K562 (cell line): ENCODE measurements around the gene TLX3. TPM values are rescaled to one million over a fixed set of nuclear protein-coding genes. Genes with fewer than 3 reads are reported as not detected.

ENCODE experiments used
- ATAC-seq: fragments of 200-7000 bp; cut with Tn5 transposase; 3 replicates; pipeline ENCODE4 v1.9.1; 2020; ENCODE audit warnings: moderate library complexity
- BruUV-seq: library from RNA; stranded (reverse); fragments of 400-500 nt; replicated peaks from 2 replicates; lab custom pipeline; 2021; lab: Mats Ljungman, UMichigan
- CTCF ChIA-PET: fragments of 300-600 bp; formaldehyde crosslinking; extraction: SDS; loops from one replicate; lab custom pipeline; 2021; ENCODE audit warnings: low intra/inter-chr PET ratio; lab: Yijun Ruan, JAX
- POLR2A ChIA-PET: fragments of 300-600, 350-650 bp; sonication (Branson Sonifier 250); formaldehyde crosslinking; extraction: SDS; loops from one replicate; lab custom pipeline; 2021; ENCODE audit warnings: antibody characterized with exemption, inconsistent platforms; lab: Yijun Ruan, JAX
- DNase-seq, 4 experiments: peaks; one replicate each; pipeline versions ENCODE4 v3.0.0 to v3.0.0-alpha.2; 2011 to 2018; ENCODE audit warnings: low spot score in 3 of 4, mixed read lengths in 3 of 4; ENCODE audit errors: extremely low read depth in 1 of 4
- FAIRE-seq: peaks from 2 replicates; lab custom pipeline; 2011; peaks lifted over from hg19 to GRCh38; lab: Jason Lieb, UNC
- H2AFZ ChIP-seq: 2 replicates; pipeline ENCODE4 v1.6.0; 2011; ENCODE audit warnings: low read depth, low read length, control low read depth, inconsistent platforms
- H3K27ac ChIP-seq: fragments of 200-600 bp; 3 replicates; pipeline ENCODE4 v1.8.0; 2011; ENCODE audit warnings: low read depth, mild to moderate bottlenecking, control low read depth, inconsistent platforms, low read length, moderate library complexity, mixed read lengths; ENCODE audit errors: extremely low read depth
- H3K27me3 ChIP-seq, 2 experiments: fragments of 300-600 bp in 1 of 2; 2 replicates in 1 of 2; 3 replicates in 1 of 2; pipeline versions ENCODE4 v1.6.0 to v1.8.0; 2011; ENCODE audit warnings: inconsistent platforms in 2 of 2, low read length in 2 of 2, mild to moderate bottlenecking in 1 of 2, mixed read lengths in 1 of 2, moderate library complexity in 1 of 2; ENCODE audit not compliant: control insufficient read depth in 2 of 2, insufficient read depth in 2 of 2
- H3K36me3 ChIP-seq: fragments of 300-600 bp; 3 replicates; pipeline ENCODE4 v1.8.0; 2011; ENCODE audit warnings: mild to moderate bottlenecking, low read length, inconsistent platforms; ENCODE audit not compliant: control insufficient read depth, insufficient read depth
- H3K4me1 ChIP-seq, 2 experiments: fragments of 200-600 bp in 1 of 2; replicated peaks in 1 of 2; 2 replicates in 1 of 2; 3 replicates in 1 of 2; pipeline versions ENCODE4 v1.5.1 to v1.8.0; 2011; ENCODE audit warnings: inconsistent platforms in 2 of 2, low read length in 2 of 2, mild to moderate bottlenecking in 1 of 2, mixed read lengths in 1 of 2, moderate library complexity in 1 of 2; ENCODE audit not compliant: control insufficient read depth in 2 of 2, insufficient read depth in 2 of 2
- H3K4me2 ChIP-seq: 2 replicates; pipeline ENCODE4 v1.6.1; 2011; ENCODE audit warnings: low read length, control low read depth, inconsistent platforms, mixed read lengths; ENCODE audit not compliant: insufficient read depth
- H3K4me3 ChIP-seq: fragments of 200-600 bp; sonication (generic), shearing (Covaris generic); 2 replicates; pipeline ENCODE4 v1.5.1; 2016; ENCODE audit warnings: control low read depth, inconsistent platforms
- H3K79me2 ChIP-seq: fragments of 200-600 bp; 3 replicates; pipeline ENCODE4 v1.8.0; 2011; ENCODE audit warnings: low read length, inconsistent platforms; ENCODE audit not compliant: control insufficient read depth, insufficient read depth
- H3K9ac ChIP-seq, 2 experiments: 2 replicates each; pipeline versions ENCODE4 v1.6.0 to v1.6.1; 2011; ENCODE audit warnings: low read depth in 2 of 2, low read length in 2 of 2, control low read depth in 1 of 2, inconsistent platforms in 1 of 2, mild to moderate bottlenecking in 1 of 2, mixed read lengths in 1 of 2; ENCODE audit not compliant: insufficient read depth in 1 of 2
- H3K9me1 ChIP-seq: one replicate; pipeline ENCODE4 v1.6.0; 2011; ENCODE audit warnings: inconsistent platforms, mild to moderate bottlenecking, low read length, moderate library complexity; ENCODE audit not compliant: control insufficient read depth, insufficient read depth
- H3K9me3 ChIP-seq: replicated peaks from 2 replicates; pipeline ENCODE4 v1.5.1; 2011; ENCODE audit warnings: low read depth, low read length, inconsistent platforms; ENCODE audit not compliant: control insufficient read depth, insufficient read depth
- H4K20me1 ChIP-seq: replicated peaks from 2 replicates; pipeline ENCODE4 v1.6.1; 2011; ENCODE audit warnings: low read length, inconsistent platforms, mixed read lengths; ENCODE audit not compliant: control insufficient read depth, insufficient read depth
- FOSL1 ChIP-seq: fragments of 200-800 bp; sonication (Bioruptor generic); conservative IDR thresholded peaks from 2 replicates; pipeline ENCODE4 v1.6.1; 2016; ENCODE audit warnings: missing genetic modification characterization, missing compliant biosample characterization
- JUND ChIP-seq, 2 experiments: IDR thresholded peaks; 2 replicates in 1 of 2; 3 replicates in 1 of 2; pipeline ENCODE4 v1.6.1; 2011; ENCODE audit warnings: borderline replicate concordance in 2 of 2, low read depth in 2 of 2, low read length in 2 of 2, improper control_type of control experiment in 1 of 2, missing biosample characterization in 1 of 2, missing genetic modification characterization in 1 of 2, missing genetic modification reagents in 1 of 2
- NFIC ChIP-seq: fragments of 450-650 bp; IDR thresholded peaks from 2 replicates; pipeline ENCODE4 v1.6.1; 2017; ENCODE audit warnings: mild to moderate bottlenecking, inconsistent platforms
- SREBF2 ChIP-seq: sonication (generic); formaldehyde crosslinking; IDR thresholded peaks from 2 replicates; pipeline ENCODE4 v1.4.0; 2020; ENCODE audit warnings: mild to moderate bottlenecking, missing genetic modification reagents
- ZNF140 ChIP-seq: fragments of 250-450 bp; sonication (Bioruptor Pico); IDR thresholded peaks from 2 replicates; pipeline ENCODE4 v1.8.0; 2021; ENCODE audit warnings: moderate library complexity, mild to moderate bottlenecking, inconsistent platforms
- ZNF699 ChIP-seq: fragments of 250-450 bp; sonication (Bioruptor Pico); IDR thresholded peaks from 2 replicates; pipeline ENCODE4 v1.8.0; 2021; ENCODE audit warnings: mild to moderate bottlenecking, moderate library complexity; ENCODE audit not compliant: insufficient replicate concordance
- WGBS: fragments of 100-300 bp; shearing (Covaris generic); methylation state at CpG from one replicate; pipeline ENCODE4 v1.1.6; 2016; ENCODE audit warnings: low coverage, mixed read lengths; ENCODE audit not compliant: insufficient coverage; ENCODE audit errors: missing lambda C conversion rate; 5-methylcytosine and 5-hydroxymethylcytosine counted together
- in situ Hi-C: fragments of 300-500 bp; cut with MboI; formaldehyde crosslinking; loops from 4 replicates; pipeline ENCODE4 v1.15.0; 2018; ENCODE audit warnings: inconsistent platforms, mixed read lengths
- intact Hi-C: fragments of 100-400 bp; cut with micrococcal nuclease; formaldehyde crosslinking; loops from 2 replicates; pipeline ENCODE4 v1.14.2; 2022
- polyA plus RNA-seq, 8 experiments: library from polyadenylated mRNA; depleted of rRNA in 4 of 8; stranded (reverse) in 5 of 8; unstranded in 3 of 8; fragments of >200 nt; fragmentation: Nextera tagmentation in 2 of 8; fragmentation: Illumina TruSeq in 1 of 8; extraction: Ambion mirVana in 2 of 8; extraction: Trizol in 1 of 8; gene quantifications; 2 replicates each; pipeline versions ENCODE4 v1.2.1 to v1.2.3, GENCODE V29; 2011 to 2014; ENCODE audit warnings: inconsistent platforms in 1 of 8, missing spikeins in 1 of 8
- total RNA-seq, 7 experiments: library from RNA; depleted of rRNA in 6 of 7; stranded (reverse); fragments of >200 nt in 6 of 7; fragmentation: Illumina TruSeq in 2 of 7; extraction: Trizol in 2 of 7; gene quantifications; 2 replicates each; pipeline versions ENCODE4 v1.2.1 to v1.2.3, GENCODE V29; 2011 to 2021; ENCODE audit warnings: low replicate concordance in 1 of 7
- TF ChIP-seq, protein P1 (sequence below): fragments of 200-600 bp; sonication (generic); IDR thresholded peaks from one replicate; pipeline ENCODE4 v1.6.1; 2012; ENCODE audit warnings: mild to moderate bottlenecking, low read depth, low read length, inconsistent platforms
- TF ChIP-seq, protein P2 (sequence below): fragments of 250-450 bp; sonication (Bioruptor Pico); IDR thresholded peaks from 2 replicates; pipeline ENCODE4 v1.8.0; 2022; ENCODE audit warnings: moderate library complexity, mild to moderate bottlenecking, inconsistent platforms
- TF ChIP-seq, protein P3 (sequence below): sonication (generic); formaldehyde crosslinking; IDR thresholded peaks from 2 replicates; pipeline ENCODE4 v1.9.0; 2022; ENCODE audit warnings: mild to moderate bottlenecking, missing genetic modification reagents

Gene TLX3
- total and polyA plus RNA-seq, 9 of the 15 experiments (the other 6 are each of a cell fraction or from before 2014, with no cell fraction given) = not detected

DNA sequence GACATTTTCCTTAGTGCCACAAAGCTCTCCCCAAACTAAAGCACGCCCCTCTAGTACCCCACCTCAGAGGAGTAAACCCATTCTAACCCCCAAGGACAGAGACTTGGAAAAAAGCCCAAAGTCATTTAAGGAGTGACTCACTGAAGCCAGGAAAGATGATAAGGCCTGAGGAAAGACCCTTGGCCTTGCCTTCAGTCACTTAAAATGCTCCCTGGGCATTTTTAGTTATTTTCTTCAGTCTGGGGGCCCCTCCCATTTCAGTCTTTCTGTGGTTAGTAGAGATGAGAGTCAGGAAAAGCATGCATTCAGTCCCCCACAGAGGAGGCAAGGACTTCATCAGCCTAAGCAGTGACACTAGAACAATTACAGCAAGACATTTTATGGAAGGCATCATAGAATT, 13.7 kb upstream of the TLX3 start:
- no TSS peak for BruUV-seq
- ChIA-PET CTCF (no interaction called here), POLR2A (no interaction called here)
- no peaks in the 10 kb centered on the region for H3K79me2 ChIP-seq
- peaks cover 0 to 10% of the 10 kb centered on the region in 2 experiments; a peak in 1 of 5 replicates for H3K27me3 ChIP-seq
- no peaks in the 10 kb centered on the region for H3K4me1 ChIP-seq
- in situ Hi-C loops = no loop called here
- no peak overlapping the region for H3K27ac ChIP-seq
- DNase-seq = peak in 1 of 4 experiments; percentile 5
- intact Hi-C loops = no loop called here
- H3K36me3 ChIP-seq = no peaks in the 10 kb centered on the region
- no peak for ATAC-seq
- no peak for FAIRE-seq
- H3K4me3 ChIP-seq = no peak overlapping the region
- no peak overlapping the region for H3K4me2 ChIP-seq
- H2AFZ ChIP-seq = no peak overlapping the region
- no peaks in the 10 kb centered on the region for H3K9me3 ChIP-seq
- H4K20me1 ChIP-seq = no peaks in the 10 kb centered on the region; the same call in 1 of the 2 replicates
- no peaks in the 10 kb centered on the region for H3K9me1 ChIP-seq
- WGBS = no CpG with 5 or more reads among the region's 1 CpG
- no peak overlapping the region for H3K9ac ChIP-seq
- TF ChIP-seq ZNF140 (no peak), NFIC (peak; percentile 32; the same call in 1 of the 2 replicates), ZNF699 (CRISPR knock-in tag) (no peak), FOSL1 (tag) (peak; percentile 33; the same call in 1 of the 2 replicates), JUND (IDR thresholded peaks at IDR 0.05; ENCODE audit: borderline replicate concordance, low read depth, low read length) (0 out of 2 replicates have a peak, but pooled peaks have one; percentile 6), JUND (tag; IDR thresholded peaks at IDR 0.05; ENCODE audit: borderline replicate concordance, low read depth, low read length) (no peak), SREBF2 (CRISPR knock-in tag) (no peak)
- TF ChIP-seq, protein P1, sequence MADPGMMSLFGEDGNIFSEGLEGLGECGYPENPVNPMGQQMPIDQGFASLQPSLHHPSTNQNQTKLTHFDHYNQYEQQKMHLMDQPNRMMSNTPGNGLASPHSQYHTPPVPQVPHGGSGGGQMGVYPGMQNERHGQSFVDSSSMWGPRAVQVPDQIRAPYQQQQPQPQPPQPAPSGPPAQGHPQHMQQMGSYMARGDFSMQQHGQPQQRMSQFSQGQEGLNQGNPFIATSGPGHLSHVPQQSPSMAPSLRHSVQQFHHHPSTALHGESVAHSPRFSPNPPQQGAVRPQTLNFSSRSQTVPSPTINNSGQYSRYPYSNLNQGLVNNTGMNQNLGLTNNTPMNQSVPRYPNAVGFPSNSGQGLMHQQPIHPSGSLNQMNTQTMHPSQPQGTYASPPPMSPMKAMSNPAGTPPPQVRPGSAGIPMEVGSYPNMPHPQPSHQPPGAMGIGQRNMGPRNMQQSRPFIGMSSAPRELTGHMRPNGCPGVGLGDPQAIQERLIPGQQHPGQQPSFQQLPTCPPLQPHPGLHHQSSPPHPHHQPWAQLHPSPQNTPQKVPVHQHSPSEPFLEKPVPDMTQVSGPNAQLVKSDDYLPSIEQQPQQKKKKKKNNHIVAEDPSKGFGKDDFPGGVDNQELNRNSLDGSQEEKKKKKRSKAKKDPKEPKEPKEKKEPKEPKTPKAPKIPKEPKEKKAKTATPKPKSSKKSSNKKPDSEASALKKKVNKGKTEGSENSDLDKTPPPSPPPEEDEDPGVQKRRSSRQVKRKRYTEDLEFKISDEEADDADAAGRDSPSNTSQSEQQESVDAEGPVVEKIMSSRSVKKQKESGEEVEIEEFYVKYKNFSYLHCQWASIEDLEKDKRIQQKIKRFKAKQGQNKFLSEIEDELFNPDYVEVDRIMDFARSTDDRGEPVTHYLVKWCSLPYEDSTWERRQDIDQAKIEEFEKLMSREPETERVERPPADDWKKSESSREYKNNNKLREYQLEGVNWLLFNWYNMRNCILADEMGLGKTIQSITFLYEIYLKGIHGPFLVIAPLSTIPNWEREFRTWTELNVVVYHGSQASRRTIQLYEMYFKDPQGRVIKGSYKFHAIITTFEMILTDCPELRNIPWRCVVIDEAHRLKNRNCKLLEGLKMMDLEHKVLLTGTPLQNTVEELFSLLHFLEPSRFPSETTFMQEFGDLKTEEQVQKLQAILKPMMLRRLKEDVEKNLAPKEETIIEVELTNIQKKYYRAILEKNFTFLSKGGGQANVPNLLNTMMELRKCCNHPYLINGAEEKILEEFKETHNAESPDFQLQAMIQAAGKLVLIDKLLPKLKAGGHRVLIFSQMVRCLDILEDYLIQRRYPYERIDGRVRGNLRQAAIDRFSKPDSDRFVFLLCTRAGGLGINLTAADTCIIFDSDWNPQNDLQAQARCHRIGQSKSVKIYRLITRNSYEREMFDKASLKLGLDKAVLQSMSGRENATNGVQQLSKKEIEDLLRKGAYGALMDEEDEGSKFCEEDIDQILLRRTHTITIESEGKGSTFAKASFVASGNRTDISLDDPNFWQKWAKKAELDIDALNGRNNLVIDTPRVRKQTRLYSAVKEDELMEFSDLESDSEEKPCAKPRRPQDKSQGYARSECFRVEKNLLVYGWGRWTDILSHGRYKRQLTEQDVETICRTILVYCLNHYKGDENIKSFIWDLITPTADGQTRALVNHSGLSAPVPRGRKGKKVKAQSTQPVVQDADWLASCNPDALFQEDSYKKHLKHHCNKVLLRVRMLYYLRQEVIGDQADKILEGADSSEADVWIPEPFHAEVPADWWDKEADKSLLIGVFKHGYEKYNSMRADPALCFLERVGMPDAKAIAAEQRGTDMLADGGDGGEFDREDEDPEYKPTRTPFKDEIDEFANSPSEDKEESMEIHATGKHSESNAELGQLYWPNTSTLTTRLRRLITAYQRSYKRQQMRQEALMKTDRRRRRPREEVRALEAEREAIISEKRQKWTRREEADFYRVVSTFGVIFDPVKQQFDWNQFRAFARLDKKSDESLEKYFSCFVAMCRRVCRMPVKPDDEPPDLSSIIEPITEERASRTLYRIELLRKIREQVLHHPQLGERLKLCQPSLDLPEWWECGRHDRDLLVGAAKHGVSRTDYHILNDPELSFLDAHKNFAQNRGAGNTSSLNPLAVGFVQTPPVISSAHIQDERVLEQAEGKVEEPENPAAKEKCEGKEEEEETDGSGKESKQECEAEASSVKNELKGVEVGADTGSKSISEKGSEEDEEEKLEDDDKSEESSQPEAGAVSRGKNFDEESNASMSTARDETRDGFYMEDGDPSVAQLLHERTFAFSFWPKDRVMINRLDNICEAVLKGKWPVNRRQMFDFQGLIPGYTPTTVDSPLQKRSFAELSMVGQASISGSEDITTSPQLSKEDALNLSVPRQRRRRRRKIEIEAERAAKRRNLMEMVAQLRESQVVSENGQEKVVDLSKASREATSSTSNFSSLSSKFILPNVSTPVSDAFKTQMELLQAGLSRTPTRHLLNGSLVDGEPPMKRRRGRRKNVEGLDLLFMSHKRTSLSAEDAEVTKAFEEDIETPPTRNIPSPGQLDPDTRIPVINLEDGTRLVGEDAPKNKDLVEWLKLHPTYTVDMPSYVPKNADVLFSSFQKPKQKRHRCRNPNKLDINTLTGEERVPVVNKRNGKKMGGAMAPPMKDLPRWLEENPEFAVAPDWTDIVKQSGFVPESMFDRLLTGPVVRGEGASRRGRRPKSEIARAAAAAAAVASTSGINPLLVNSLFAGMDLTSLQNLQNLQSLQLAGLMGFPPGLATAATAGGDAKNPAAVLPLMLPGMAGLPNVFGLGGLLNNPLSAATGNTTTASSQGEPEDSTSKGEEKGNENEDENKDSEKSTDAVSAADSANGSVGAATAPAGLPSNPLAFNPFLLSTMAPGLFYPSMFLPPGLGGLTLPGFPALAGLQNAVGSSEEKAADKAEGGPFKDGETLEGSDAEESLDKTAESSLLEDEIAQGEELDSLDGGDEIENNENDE = no peak
- TF ChIP-seq, protein P2, sequence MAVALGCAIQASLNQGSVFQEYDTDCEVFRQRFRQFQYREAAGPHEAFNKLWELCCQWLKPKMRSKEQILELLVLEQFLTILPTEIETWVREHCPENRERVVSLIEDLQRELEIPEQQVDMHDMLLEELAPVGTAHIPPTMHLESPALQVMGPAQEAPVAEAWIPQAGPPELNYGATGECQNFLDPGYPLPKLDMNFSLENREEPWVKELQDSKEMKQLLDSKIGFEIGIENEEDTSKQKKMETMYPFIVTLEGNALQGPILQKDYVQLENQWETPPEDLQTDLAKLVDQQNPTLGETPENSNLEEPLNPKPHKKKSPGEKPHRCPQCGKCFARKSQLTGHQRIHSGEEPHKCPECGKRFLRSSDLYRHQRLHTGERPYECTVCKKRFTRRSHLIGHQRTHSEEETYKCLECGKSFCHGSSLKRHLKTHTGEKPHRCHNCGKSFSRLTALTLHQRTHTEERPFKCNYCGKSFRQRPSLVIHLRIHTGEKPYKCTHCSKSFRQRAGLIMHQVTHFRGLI (CRISPR knock-in tag) = no peak
- TF ChIP-seq, protein P3, sequence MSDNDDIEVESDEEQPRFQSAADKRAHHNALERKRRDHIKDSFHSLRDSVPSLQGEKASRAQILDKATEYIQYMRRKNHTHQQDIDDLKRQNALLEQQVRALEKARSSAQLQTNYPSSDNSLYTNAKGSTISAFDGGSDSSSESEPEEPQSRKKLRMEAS (CRISPR knock-in tag) = no peak
